Osteoblast (primary cell): ENCODE measurements around the gene PERM1. TPM values are rescaled to one million over a fixed set of nuclear protein-coding genes. Genes with fewer than 3 reads are reported as not detected.

Experiments
- DNase-seq: peaks from one replicate; pipeline ENCODE4 v3.0.0; 2011; ENCODE audit warnings: low spot score, mixed read lengths; ENCODE audit not compliant: insufficient read length; ENCODE audit errors: missing footprints
- H2AFZ ChIP-seq: 2 replicates; pipeline ENCODE4 v1.6.0; 2011; ENCODE audit warnings: mild to moderate bottlenecking, low read length
- H3K27ac ChIP-seq: 2 replicates; pipeline ENCODE4 v1.5.1; 2011; ENCODE audit warnings: mild to moderate bottlenecking, low read depth, low read length, moderate library complexity
- H3K27me3 ChIP-seq: 2 replicates; pipeline ENCODE4 v1.6.0; 2012; ENCODE audit warnings: mild to moderate bottlenecking, control low read depth, inconsistent platforms, low read length, moderate library complexity; ENCODE audit not compliant: insufficient read depth
- H3K36me3 ChIP-seq: 2 replicates; pipeline ENCODE4 v1.5.1; 2011; ENCODE audit warnings: mild to moderate bottlenecking, low read length, control low read depth, moderate library complexity; ENCODE audit not compliant: insufficient read depth
- H3K4me1 ChIP-seq: 2 replicates; pipeline ENCODE4 v1.5.1; 2011; ENCODE audit warnings: mild to moderate bottlenecking, low read length, control low read depth, moderate library complexity; ENCODE audit not compliant: insufficient read depth
- H3K4me2 ChIP-seq: 2 replicates; pipeline ENCODE4 v1.6.0; 2011; ENCODE audit warnings: mild to moderate bottlenecking, low read length; ENCODE audit not compliant: insufficient read depth
- H3K4me3 ChIP-seq: fragments of 200-600 bp; sonication (generic); 3 replicates; pipeline ENCODE4 v1.5.1; 2012; ENCODE audit warnings: mild to moderate bottlenecking, low read length, inconsistent platforms; ENCODE audit not compliant: insufficient read depth
- H3K79me2 ChIP-seq: 2 replicates; pipeline ENCODE4 v1.6.0; 2012; ENCODE audit warnings: mild to moderate bottlenecking, low read length, control low read depth, inconsistent platforms; ENCODE audit not compliant: insufficient read depth
- H3K9me3 ChIP-seq: 2 replicates; pipeline ENCODE4 v1.5.1; 2011; ENCODE audit warnings: low read depth, low read length, control low read depth
- H4K20me1 ChIP-seq: 2 replicates; pipeline ENCODE4 v1.6.0; 2012; ENCODE audit warnings: mild to moderate bottlenecking, low read length, control low read depth; ENCODE audit not compliant: insufficient read depth
- total RNA-seq: library from RNA; depleted of rRNA; stranded (reverse); fragments of >200 nt; gene quantifications from 2 replicates; pipeline ENCODE4 v1.2.3, GENCODE V29; 2012
- TF ChIP-seq, protein P1 (sequence below): IDR thresholded peaks from 2 replicates; pipeline ENCODE4 v1.5.1; 2011; ENCODE audit warnings: mild to moderate bottlenecking, low read depth, low read length, moderate library complexity; ENCODE audit errors: extremely low read depth

PERM1 gene
- total RNA-seq, 1 donor: not detected

DNA sequence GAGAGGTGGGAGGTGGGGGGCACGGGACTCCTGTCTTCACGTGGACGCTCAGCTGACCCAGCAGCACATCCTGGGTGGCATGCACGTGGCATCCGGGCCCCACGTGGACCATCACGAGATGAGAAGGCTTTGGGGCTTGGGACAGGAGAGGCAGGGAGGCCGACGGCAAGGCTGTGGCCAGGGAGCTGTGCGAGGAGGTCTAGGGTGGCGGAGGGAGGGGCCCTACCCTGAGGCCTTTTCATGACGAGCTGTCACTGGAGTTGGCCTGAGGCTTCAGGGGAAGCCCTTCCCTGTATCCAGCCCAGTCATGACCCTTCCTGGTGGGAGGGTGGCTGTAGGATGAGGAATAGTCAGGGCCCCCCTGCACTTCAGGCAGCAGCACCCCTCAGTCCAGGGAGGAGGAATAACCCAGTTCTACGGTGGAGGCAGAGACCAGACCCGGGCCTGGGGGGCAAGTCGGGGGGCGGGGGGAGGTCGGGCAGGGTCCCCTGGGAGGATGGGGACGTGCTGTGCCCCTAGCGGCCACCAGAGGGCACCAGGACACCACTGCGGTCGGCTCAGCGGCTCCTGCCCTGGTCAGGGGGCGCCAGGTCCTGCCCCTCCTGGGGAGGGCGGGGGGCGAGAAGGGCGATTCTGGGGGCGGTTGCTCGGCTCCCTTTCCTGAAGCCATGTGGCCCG, 2.0 kb upstream of the PERM1 start:
- Histone ChIP-seq H3K9me3 (no peaks in the 10 kb centered on the region), H3K4me1 (no peaks in the 10 kb centered on the region), H3K27me3 (peaks cover 3% of the 10 kb centered on the region), H4K20me1 (no peaks in the 10 kb centered on the region), H3K79me2 (no peaks in the 10 kb centered on the region), H3K4me2 (peak overlapping the region; percentile 64), H2AFZ (no peak overlapping the region), H3K27ac (no peak overlapping the region), H3K4me3 (peak overlapping the region; percentile 54), H3K36me3 (no peaks in the 10 kb centered on the region)
- DNase-seq: peak; percentile 97
- TF ChIP-seq, protein P1, sequence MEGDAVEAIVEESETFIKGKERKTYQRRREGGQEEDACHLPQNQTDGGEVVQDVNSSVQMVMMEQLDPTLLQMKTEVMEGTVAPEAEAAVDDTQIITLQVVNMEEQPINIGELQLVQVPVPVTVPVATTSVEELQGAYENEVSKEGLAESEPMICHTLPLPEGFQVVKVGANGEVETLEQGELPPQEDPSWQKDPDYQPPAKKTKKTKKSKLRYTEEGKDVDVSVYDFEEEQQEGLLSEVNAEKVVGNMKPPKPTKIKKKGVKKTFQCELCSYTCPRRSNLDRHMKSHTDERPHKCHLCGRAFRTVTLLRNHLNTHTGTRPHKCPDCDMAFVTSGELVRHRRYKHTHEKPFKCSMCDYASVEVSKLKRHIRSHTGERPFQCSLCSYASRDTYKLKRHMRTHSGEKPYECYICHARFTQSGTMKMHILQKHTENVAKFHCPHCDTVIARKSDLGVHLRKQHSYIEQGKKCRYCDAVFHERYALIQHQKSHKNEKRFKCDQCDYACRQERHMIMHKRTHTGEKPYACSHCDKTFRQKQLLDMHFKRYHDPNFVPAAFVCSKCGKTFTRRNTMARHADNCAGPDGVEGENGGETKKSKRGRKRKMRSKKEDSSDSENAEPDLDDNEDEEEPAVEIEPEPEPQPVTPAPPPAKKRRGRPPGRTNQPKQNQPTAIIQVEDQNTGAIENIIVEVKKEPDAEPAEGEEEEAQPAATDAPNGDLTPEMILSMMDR: peak; percentile 46

DNA sequence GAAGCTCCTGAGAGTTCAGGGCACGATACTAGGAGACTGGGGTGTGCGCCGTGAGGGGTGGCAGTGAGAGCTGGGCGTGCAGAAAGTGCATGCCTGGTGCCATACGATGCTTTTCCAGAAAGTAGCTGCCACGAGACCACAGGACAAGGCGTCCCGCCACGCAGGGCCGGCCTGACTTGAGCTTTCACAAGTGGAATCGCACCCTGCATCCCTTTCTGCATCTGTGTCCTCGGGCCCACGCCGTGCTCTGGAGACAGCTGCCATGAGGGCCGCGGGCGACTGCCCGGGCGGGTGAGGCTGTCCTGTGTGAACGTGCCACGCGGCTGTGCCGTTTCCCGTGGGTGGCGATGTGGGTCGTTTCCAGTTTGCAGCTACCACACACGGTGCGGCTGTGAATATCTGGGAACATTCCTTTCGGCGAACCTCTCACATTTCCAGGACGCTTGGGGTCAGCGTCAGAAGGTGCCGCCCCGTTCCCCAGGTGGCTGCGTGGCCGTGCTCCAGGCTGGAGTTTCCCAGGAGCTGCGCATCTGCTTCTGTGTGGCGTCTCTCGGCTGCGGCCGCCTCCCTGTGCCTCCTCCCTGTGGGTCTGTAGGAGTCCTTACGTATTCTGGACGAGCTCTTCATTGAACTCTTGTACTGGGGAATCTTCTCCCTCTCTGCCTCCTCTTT, 1.0 kb upstream of the PERM1 start:
- Histone ChIP-seq H3K36me3 (no peaks in the 10 kb centered on the region), H3K4me2 (no peak overlapping the region), H3K4me3 (no peak overlapping the region), H3K27me3 (peaks cover 3% of the 10 kb centered on the region), H4K20me1 (no peaks in the 10 kb centered on the region), H3K79me2 (no peaks in the 10 kb centered on the region), H3K27ac (no peak overlapping the region), H3K9me3 (no peaks in the 10 kb centered on the region), H2AFZ (no peak overlapping the region), H3K4me1 (no peaks in the 10 kb centered on the region)
- DNase-seq: peak; percentile 86
- TF ChIP-seq, protein P1: no peak

DNA sequence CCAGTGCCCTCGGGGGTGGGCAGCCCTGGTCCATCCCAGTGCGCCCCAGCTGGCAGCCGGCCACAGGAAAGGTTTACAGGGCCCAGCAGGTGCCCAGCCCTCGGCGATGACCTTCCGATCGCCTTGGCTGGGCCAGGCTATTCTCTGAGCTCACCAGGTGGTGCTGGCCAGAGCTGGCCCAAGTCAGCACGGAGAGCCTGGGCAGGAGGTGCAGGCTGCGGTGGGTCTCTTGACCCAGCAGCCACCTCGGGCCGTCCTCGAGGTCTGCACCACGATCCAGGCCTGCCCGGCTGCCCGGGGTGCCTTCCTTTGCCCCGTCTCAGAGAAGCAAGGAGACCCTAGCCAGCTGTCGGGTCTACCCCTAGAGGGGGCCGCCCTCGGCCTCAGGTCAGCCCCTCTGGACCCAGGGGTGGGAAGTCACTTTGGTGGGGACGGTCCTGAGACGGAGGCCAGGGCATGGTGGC, 370 bp downstream of the PERM1 start:
- TF ChIP-seq, protein P1: no peak
- DNase-seq: peak; percentile 29
- H3K4me3 ChIP-seq: no peak overlapping the region
- H4K20me1 ChIP-seq: no peaks in the 10 kb centered on the region
- H3K27ac ChIP-seq: no peak overlapping the region
- H3K4me2 ChIP-seq: no peak overlapping the region
- peaks cover 3% of the 10 kb centered on the region for H3K27me3 ChIP-seq
- no peak overlapping the region for H2AFZ ChIP-seq
- no peaks in the 10 kb centered on the region for H3K9me3 ChIP-seq
- no peaks in the 10 kb centered on the region for H3K79me2 ChIP-seq
- H3K4me1 ChIP-seq: no peaks in the 10 kb centered on the region
- H3K36me3 ChIP-seq: no peaks in the 10 kb centered on the region

DNA sequence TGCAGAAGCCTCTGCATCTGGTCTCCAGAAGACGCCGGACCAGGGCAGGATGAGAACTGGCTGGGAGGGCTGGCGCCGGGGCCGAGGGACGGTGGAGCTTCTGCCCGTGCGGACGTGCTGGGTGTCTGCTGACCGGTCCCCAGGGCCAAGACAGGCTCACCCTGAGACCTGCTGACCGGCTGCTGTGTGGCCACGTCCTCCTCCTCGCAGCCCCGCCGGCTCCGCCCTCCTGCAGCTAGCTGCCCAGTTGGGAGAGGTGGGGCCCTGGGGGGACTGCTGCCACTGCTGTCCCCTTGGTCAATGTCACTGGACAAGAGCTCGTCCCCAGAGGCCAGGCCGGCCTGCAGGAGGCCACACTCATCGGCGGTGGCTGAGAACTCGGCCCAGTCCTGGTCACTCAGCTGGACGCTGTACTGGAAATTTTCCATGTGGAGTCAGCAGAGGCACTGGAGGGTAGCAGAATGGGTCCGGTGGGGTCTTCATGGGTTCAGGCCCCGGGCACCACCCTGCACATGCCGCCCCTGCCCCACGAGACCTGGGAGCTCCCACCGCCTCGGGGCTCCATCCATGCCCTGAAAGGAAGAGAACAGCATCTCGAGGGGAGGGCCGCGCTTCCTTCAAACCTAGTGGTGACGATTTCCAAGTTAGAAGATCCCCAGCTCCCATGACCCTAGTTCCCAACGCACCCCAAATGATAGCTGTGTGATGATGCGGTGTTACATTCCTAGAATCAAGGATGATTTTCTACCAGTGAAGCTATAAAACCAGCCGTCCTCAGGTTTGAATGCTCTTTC, 1.1 kb downstream of the PERM1 start:
- no peak overlapping the region for H3K4me3 ChIP-seq
- H3K36me3 ChIP-seq: no peaks in the 10 kb centered on the region
- no peaks in the 10 kb centered on the region for H4K20me1 ChIP-seq
- no peaks in the 10 kb centered on the region for H3K79me2 ChIP-seq
- H2AFZ ChIP-seq: no peak overlapping the region
- peak; percentile 66 for DNase-seq
- no peaks in the 10 kb centered on the region for H3K4me1 ChIP-seq
- H3K27ac ChIP-seq: no peak overlapping the region
- H3K4me2 ChIP-seq: no peak overlapping the region
- H3K27me3 ChIP-seq: peaks cover 3% of the 10 kb centered on the region
- no peaks in the 10 kb centered on the region for H3K9me3 ChIP-seq
- TF ChIP-seq, protein P1: no peak
